Umbilical cord (tissue), 2 donors: ENCODE data around the gene NCAPG2. TPM values are rescaled to one million over a fixed set of nuclear protein-coding genes. Genes with fewer than 3 reads are reported as not detected.

Experiments
- DNase-seq: peaks from one replicate; pipeline ENCODE4 v3.0.0-alpha.2; 2015; ENCODE audit warnings: low spot score
- total RNA-seq: library from RNA; depleted of rRNA; stranded (reverse); fragments of >200 nt; gene quantifications from one replicate; pipeline ENCODE4 v1.2.3, GENCODE V29; 2014; ENCODE audit warnings: low replicate concordance; ENCODE audit not compliant: insufficient read depth

NCAPG2 gene
- total RNA-seq, 1 donor from 2014 or later, result 11.6 TPM

DNA sequence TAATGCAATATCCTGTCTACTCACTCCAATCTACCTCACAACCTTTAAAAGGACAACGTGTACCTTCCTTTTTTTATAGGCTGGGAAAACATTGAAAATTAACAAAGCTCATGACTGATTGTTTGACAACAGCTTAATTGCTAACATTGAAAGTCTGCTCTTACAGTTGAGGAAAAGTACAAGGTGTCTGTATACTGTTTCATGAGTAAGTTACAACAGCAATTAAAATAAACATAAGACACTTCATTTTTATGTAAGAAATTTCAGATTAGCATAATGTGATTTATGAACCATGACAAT is 28.6 kb upstream of the NCAPG2 start:
- DNase-seq, result no peak

DNA sequence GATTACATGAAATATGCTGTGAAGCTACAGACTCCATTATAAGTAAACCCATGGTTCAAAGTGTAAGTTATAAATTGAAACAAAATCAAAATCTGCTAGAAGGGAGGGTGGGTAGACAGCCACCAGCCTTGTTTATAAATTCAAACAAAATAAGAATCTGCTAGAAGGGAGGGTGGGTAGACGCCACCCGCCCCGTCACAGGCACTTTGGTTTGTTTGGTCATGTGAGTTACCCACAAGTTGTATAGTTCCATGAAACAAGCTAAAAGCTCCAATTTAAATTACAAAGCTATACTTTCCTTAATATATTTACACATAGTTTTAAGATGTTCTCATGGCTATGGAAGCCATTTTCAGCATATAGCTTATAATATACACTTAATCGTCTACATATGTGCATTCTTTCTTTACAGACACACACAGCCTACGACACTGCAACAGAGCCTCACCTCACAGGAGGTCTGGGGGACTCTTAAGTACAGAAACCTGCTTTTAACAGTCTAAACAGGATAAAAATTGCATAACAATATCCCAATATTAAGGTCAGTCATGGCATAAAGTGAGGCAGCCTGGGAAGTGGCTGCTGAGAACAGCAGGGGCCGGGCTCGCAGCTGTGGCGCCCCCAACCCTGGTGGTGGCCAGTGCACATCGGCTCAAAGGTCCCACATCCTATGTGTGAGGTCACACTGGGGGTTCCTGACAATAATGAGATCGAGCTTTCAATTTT is 28.1 kb upstream of the NCAPG2 start:
- DNase-seq, result no peak

DNA sequence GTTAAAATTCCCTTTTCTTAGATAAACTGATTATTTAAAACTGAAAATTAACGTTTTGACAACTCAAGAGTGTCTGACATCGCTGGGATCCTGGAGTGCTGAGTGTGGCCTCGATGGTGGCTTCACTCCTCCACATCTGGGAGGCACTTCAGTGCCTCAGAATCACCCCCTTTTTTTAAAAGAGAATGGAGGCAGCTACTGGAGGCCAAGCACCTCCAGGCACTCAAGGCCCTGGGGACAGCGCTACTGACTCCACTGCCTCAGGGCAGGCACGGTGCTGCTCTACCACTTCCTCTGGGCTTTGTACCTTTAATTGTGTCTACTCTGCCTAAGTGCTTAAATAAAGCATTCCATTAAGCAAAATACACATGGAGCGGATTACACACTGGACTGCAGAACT is 27.2 kb upstream of the NCAPG2 start:
- no peak for DNase-seq

DNA sequence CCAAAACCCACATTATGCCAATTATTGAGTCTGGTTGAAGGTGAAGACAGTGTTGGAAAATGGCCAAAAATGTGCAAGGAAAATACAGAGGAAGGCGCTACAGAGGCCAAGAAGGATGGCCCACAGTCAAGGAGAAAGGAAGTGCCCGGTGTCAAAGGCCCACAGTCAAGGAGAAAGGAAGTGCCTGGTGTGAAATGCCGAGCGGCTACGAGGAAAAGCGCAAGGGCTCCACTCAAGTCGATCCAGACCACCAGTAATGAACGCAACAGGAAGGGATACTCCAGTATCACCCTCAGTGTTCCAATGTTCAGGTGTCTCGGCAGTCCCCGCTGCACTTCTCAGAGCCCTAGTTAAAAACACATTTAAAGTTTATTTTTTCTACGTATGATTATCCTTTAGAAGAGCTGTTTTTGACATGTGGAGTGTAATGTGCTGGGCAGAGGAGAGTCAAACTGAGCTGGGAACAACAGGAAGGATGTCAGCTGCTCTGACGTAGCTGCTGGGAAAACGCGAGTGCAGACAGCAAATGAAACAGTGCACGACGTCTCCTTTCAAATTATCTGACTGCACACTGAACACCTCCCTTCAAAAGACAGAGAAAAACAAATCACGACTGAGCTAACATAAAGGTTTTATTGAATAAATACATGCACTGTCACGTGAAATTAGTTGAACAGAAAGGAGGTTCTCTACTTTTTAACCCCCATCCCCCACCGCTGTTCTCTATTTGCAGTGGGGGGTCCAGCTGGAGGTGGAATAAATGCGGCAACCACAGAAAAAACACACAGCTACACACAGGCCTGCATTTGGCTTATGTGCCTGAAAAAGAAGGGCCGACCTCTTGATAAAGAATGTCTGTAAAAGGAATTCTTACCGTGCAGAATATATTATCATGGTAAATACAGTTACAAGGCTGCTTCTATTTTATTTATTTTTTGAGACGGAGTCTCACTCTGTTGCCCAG is 26.1 kb upstream of the NCAPG2 start:
- no peak for DNase-seq

DNA sequence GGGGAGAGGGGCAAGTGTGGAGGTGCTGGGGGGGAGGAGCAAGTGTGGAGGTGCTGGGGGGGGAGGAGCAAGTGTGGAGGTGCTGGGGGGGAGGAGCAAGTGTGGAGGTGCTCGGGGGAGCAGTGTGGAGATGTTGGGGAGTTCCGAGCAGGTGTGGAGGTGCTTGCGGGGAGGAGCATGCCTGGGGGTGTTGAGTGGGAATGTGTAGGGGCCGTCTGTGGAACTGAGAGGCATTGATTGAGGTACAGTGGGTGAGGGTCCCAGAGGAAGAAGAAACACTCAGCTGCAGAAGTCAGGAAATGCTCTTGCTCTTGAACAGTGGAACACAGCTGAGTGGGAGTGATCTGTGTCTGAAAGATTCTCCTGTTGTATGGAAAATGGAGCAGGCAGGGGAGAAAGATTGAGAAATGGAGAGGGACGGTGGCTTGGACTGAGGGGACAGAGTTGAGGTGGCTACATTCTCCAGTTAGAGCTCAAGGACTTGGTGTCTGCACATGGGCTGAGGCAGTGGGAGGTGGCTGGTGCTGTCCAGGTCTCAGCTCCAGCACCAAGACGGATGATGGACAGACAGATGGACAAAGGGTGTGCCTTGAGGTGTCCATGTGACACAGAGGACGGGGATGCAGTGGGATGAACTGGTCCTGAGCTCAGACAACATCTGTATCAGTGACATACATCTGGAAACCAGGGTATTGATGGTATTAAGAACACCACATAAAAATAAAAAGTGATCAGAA is 25.2 kb upstream of the NCAPG2 start:
- DNase-seq, result no peak

DNA sequence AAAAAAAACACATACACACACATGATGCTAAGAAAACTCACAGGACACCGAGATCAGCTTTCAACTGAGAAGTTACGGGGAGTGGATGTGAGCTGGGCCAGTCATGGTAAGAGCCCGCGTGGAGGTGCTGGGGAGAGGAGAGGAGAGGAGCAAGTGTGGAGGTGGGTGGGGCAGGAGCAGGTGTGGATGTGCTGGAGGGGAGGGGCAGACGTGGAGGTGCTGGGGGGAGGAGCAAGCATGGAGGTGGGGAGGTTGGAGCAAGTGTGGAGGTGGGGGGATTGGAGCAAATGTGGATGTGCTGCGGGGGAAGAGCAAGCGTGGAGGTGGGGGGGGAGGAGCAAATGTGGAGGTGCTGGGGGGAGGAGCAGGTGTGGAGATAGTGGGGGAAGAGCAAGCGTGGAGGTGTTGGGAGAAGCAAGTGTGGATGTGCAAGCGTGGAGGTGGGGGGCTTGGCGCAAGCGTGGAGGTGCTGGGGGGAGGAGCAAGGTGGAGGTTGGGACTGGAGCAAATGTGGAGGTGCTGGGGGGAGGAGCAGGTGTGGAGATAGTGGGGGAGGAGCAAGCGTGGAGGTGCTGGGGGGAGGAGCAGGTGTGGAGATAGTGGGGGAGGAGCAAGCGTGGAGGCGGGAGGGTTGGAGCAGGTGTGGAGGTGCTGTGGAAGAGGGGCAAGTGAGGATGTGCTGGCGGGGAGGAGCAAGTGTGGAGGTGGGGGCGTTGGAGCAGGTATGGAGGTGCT is 24.5 kb upstream of the NCAPG2 start:
- no peak for DNase-seq

DNA sequence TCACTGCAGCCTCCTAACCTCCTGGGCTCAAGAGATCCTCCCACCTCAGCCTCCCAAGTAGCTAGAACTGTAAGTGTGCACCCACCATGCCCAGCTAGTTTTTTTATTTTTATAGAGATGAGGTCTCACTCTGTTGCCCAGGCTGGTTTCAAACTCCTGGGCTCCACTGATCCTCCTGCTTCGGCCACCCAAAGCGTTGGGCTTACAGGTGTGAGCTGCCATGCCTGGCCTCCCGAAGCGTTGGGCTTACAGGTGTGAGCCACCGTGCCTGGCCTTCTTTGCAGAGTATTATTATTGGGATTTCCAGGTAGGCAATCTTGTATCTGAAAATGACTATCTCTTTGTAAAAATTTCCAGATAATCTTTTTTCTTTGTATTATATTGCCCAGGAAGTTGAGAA is 23.1 kb upstream of the NCAPG2 start:
- no peak for DNase-seq

DNA sequence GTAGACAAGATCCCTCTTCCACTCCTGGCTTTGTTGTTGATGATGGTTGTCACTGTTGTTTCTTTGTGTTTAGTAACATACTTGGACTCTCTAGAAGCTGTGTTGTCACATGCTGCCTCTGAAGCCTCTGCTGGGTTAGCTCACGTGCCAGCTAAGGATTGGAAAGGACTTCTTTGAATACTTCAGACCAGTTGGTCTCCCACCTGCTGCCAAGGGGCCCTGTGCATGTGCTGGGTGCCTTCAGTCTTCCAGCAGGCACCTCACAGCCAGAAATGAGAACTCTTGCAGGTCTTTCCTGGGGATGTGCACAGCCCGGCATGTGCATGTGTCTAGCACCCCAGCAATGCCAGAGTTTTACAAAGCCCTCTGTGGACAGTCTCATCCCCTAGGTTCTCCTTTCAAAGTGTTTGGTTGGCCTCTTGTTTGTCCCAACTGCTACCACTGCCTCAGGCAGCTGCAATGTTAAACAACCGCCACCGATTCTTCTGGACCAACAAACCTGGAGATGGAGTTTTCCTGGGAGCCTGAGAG is 21.7 kb upstream of the NCAPG2 start:
- DNase-seq, result no peak

DNA sequence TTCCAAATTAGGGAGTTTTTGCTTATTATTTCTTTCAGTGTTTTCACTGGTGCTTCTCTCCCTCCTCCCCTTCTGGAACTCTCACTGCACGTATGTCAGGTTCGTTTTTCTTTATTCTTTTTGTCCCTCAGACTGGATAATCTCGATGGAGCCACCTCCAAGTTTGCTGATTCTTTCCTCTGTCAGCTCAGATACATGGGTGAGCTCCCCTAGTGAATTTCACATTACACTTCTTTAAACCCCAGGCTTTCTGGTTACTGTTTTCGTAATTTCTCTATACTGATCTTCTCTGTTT is 20.8 kb upstream of the NCAPG2 start:
- DNase-seq, result no peak

DNA sequence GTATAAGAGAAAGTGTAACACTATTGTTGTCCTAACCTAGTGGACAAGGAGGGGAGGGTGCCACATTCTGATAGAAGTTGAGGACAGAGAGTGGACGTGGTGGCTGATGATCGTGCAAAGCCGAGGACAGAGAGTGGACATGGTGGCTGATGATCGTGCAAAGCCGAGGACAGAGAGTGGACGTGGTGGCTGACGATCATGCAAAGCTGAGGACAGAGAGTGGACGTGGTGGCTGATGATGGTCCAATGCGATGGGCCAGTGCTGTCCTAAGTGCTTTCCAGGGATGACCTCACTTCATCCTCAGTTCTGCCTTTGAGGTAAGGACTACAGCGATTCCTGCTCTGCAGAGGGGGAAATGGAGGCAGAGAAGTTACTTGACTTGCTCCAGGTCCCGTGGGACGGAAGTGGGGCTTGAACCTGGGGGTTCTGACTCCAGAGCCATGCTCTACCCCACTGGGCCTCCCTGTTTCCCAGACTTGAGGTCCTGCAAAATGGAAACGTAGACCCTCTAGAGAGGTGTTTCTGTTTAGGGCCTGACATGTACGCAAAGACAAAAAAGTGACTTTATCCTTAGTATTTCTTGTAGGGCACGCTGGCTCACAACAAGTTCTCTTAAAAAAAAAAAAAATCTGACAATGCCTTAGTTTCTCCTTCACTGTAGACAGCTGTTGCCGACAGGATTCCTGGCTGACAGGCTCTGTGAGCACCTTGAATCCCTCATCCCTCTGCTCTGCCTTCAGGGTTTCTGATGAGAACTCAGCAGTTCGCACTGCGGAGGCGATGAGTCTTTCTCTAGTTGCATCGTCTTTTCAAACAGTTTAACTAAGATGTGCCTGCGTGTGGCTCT is 20.3 kb upstream of the NCAPG2 start:
- no peak for DNase-seq

DNA sequence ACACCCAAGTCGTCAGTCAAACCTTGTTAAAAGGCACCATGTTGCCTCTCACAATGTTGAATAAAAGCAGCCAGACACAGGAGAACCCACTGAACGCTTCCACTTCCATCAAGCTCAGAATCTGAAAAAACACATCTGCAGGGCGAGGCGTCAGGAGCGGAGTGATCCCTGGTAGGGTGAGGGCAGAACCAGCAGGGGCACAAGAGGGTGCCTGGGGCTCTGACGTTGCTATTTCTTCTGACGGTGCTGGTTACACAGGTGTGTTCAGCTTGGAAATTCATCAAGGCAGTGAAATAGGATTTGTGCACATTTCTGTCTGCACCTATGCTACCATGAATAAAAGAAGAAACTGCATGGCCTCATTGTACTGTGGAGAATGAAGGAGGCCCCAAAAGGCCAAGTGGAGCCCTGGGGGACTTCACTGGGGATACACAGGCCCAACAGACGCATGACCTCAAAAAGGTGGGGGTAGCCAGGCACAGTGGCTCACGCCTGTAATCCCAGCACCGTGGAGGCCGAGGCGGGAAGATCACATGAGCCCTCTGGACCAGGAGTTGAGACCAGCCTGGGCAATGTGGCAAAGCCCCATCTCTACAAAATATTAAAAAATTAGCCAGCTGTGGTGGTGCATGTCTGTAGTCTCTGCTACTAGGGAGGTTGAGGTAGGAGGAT is 19.2 kb upstream of the NCAPG2 start:
- DNase-seq, result no peak

DNA sequence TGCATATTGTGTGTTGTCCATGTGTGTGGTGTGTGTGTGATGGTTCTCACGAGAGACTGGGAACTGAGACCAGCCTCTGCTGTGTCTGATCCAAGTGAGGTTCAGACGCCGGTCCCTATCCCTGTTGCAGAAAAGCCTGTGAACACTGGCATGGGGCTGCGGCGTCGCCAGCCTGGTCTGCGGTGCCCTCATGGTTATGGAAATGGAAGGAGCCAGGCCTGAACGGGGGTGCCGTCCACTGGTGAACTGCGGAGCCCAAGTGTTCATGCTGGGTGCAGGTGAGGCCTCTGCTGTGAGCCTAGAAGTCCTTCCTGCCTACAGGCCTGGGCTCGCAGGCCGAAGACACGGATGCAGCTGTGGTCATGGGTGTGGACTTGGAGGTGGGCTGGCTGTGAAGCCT is 18.7 kb upstream of the NCAPG2 start:
- no peak for DNase-seq

DNA sequence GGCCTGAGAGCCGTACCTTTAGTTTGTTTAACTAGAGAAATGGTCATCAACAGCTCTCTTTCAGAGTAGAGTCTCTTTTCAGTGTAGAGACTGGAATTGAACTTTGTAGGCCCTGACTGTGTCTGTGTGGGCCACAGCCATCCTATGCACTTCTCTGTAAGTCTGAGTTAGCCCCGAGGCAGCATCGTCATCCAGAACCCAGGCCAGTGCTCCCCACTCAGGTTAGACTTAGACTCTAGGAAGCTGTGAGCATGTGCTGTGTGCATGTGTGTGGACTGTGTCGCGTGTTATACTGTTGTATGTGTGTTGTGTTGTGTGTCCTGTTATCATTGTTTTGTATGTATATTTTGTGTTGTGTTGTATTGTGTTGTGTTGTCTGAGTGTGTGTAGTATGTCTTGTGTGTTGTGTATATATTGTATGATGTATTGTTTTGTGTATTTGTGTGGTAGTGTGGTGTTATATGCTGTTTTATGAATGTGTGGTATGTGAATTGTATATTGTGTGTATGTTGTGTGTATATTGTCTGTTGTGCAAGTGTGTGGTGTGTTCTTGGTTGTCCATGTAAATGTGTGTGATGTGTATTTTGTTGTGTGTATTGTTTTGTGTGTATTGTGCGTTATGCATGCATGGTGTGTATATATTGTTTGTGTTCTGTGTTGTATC is 18.1 kb upstream of the NCAPG2 start:
- no peak for DNase-seq

DNA sequence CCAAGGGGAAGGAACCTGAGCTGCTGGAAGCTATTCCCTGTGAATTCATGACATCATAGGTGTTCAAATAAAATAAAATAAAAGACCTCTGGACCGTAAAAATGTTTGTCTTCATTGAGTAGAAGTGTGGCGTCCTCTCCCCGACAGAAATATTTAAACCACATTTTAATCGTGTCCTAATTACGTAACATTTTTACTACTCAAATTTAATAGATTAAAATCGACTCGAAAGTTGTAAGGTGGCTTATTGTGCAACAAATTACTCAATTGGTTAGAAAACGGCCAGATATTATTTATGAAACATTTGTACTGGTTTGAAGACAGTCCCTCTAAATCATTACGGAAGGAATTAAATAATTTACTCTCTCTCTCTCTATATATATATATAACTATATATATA is 15.5 kb upstream of the NCAPG2 start:
- no peak for DNase-seq

DNA sequence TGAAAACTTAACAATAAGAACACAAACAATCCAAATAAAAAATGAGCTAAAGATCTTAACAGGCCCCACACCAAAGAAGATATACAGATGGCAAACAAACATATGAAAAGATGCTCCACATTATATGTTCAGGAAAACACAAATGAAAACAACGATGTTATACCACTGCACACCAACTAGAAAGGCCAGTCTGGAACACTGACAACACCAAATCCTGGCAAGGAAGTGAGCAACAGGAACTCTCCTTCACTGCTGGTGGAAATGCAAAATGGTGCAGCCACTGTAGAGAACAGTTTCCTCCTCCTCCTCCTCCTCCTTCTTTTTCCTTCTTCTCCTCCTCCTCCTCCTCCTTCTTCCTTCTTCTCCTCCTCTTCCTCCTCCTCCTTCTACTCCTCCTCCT is 12.2 kb upstream of the NCAPG2 start:
- DNase-seq, result no peak

DNA sequence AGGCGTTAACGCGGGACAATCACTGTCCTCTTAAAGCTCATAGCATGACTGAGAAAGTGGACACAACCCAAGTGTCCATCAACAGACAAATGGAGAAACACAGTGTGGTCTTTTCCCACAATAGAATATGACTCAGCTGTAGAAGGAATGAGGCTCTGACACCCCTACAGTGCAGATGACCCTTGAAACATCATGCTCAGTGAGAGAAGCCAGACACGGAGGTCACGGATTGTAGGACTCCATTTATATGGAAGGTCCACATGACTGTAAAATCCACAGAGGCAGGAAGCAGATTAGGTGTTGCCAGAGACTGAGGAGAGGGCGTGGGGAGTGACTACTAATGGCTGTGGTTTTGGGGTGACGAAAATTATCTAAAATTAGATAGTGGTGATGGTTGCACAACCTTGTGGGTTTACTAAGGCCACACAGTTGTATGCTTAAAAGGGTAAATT is 6.1 kb upstream of the NCAPG2 start:
- DNase-seq, result no peak

DNA sequence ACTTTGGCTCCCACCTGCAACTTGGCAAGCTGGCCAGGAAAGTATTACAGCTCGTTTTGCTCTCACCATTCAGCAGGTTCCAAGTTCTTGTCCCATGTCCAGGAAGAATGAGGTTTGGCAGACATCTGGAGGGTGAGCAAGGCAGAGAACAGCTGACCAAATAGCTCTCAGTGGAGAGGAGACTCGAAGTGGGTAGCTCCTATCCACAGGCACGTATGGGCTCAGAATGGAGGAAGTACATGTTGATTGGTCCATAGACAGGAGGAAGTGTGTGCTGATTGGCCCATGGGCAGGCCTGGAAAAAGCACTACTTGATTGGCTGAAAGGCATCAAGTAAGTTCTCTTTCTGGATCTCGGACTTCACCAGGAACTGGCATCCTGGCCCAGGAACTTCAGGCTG is 3.0 kb upstream of the NCAPG2 start:
- DNase-seq, result no peak

DNA sequence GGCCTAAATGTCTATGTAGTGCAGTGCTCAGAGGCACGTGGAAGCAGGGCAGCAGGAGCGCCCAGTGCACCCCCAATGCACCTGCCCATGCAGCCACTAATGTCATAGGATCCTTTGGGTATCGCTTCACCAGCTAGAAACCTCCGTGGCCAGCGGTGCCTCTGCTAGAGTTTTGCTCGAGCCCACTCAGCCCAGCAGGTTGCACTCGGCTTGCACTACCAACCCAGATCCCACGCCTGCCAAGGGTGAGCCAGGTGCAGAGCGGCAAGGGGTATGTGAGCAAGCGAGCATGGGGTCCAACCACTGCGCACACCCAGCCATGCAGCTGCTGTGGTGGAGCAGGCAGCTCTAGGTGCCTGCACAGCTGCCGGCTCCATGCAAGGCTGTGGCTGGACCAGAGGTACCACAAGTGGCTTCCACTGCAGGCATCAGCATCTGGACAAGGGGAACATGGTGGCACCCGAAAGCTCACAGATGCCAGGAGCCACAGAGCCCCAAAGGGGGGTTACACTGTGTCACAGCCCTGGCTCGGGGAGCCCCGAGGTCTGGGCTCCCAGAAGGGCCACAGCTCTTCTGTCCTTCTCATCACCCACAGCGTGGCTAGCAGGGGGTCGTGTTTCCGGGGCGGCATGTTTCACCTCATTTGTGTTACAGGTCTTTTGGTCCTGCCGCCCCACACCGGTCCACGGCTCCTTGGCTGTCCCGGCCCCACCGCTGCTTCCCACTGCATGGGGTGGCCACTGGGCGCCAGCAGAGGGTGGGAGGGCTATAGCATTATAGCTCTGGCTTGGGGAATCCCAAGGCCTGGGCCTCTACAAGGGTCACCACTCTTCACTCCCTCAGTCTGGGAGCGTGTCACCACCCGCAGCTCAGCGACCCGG is 2.3 kb upstream of the NCAPG2 start:
- no peak for DNase-seq

DNA sequence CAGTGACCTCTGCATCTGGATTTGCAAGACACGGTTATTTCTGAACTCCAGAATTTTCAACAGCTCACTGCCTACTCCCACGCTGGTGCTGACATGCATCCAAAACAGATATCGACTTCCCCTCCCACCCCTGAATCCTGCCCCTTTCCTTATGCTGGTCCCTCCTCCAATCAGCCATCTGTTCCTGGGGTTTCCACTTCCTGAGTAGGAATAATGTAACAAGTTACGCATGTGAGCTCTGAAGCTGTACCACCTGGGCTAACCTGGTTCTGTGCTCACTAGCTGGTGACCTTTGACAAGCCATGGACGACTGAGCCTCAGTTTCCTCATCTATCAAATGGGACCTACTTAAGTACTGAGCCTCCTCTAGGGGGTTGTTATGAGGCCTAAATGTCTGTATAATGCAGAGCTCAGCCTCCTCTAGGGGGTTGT is 1.7 kb upstream of the NCAPG2 start:
- no peak for DNase-seq
